ENCODE results near the gene VILL.

GRCh38 chr3:37956723-37957538 lies 33.7 kb upstream of the VILL start:
- TF ChIP-seq POLR2AphosphoS5 (IDR thresholded peaks at IDR 0.05; ENCODE audit: borderline replicate concordance, low read depth, low read length): no peak
- TF ChIP-seq EZH2 (IDR thresholded peaks at IDR 0.05): no peak

Measured in SK-N-MC (cell line).